HG03175 (cell line): Measurements from ENCODE around the gene CPNE9.

Source experiments
- ATAC-seq: cut with Tn5 transposase; IDR thresholded peaks from one replicate; pipeline ENCODE4 v1.9.1; 2021; ENCODE audit warnings: mild to moderate bottlenecking, moderate library complexity; ENCODE audit not compliant: unreplicated experiment

CPNE9 gene

DNA sequence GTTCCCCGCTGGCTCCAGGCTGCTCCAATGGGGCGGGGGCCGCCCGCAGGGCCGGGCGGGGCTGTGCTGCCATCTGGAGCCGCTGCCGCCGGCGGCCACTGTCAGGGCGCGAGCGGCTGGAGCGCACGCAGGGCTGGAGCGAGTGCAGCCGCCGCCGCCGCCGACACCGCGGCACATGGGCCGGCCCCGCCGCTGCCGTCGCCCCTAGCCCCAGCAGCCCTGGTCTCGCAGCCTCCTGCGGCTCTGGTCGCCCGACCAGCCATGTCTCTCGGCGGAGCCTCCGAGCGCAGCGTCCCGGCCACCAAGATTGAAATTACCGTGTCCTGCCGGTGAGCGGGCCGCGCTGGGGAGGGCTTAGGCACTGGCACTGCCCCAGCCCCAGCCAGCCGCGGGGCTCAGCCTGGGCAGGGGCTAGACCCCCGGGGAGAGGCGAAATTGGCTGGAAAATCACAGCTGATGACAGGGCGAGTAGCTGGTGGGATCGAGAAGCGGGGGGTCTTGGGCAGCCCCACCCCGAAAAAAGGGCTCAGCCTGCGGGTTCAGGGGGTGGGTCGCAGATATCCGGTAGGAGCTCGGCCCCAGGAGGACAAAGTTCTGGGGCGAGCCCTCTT, at the start of gene CPNE9:
TSS of gene CPNE9 (plus strand) at position 98 of the 611 bp plus-strand sequence. CDS start at position 262, 164 bp downstream.
- ATAC-seq: no peak

DNA sequence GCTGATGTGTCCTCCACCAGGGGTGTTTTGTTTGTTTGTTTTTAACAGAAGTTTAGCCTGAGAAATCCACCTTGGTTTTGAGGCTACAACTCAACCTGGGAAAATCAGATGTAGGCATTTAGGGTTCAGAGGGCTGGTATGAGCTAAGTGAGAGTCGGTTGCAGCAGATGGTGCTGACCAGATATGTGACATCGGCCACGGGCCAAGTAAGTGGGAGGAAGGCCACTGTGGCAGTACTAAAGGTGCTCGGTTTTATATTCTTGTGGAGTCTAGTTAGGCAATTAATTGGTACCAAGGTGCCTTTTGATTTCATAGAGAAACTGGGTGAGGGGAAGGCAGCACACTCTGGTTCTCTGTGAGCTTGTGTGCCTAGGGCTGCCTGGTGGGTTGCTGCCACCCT, 43.8 kb upstream of the CPNE9 start:
- no peak for ATAC-seq

- no peak for ATAC-seq
Measured at GRCh38 chr3:9660972-9661371, 42.7 kb upstream of the CPNE9 start.

DNA sequence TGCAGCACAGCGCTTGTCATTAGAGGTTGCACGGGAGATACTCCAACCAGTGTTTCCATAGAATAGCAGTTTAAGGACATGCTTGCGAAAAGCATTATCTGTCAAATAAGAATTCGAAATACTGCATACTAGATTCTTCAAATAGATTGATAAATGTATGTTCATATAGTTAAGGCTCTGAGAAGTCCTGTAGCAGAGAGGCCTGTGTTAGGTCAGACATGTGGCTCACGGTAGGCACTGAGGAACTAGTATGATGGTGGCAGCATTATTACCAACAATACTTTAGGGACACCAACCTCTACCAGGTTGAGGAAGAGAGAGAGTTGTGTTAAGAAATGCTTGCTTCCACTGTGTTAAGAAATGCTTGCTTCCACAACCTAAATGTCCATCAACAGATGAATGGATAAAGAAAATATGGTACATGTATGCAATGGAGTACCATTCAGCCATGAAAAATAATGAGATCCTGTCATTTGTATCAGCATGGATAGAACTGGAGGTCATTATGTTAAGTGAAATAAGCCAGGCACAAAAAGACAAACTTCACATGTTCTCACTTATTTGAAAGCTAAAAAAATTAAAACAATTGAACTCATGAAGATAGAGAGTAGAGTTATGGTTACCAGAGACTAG, 39.4 kb upstream of the CPNE9 start:
- no peak for ATAC-seq

DNA sequence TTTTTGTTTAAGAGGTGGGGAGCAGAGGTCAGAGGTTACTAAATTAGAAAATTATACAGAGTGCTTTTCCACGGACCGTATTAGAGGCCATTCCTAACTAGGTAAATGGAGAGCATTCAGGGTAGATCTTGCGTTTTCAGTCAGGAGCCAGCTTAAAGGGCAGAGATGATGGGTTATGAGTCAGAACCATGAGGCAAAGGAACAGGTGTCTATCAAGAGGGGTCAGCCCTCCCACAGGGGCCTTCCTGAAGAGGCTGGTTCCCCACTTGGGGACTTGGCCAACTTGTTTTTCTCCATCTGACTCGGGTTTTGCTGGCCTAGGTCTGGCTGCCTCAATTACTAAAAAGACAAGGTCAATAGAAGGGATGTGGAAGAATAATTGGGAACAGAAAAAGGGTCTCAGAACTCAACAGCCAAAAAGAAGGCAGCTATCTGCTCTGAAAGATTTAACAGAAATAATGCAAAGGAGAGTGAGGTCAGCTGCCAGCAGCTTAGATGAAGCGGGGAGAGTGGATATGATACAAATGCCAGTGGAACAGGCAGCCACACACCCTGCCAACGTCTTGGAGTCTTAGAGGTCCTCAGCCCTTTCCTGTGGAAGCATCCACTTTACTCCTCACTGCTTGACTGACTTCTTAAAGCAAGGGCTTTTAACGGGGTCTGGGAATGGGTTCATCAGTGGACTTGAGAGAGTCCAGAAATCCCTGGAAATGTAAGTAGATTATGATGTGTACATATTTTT, 36.8 kb upstream of the CPNE9 start:
- ATAC-seq: no peak

- no peak for ATAC-seq
Measured at GRCh38 chr3:9669277-9669676, 34.4 kb upstream of the CPNE9 start.

GRCh38 chr3:9669720-9670432, 33.8 kb upstream of the CPNE9 start:
- no peak for ATAC-seq

DNA sequence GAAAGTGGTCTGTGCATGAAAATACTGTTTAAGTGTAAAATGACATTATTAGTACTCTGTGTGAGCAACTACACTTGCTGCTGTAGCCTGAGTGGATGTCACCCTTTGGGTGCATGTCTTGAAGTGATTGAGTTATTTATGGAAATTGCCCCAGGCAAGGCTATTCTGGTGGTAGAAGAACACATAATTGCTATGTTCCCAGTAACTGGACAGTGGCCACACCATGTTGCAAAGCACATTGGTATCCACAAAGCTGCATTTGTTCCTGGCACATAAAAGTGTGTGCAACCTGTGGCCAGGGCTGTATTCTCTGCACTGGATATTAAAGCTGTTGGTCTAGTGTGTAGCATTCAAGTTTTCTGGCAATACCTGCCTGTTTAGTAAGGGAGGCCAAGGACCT, 30.6 kb upstream of the CPNE9 start:
- ATAC-seq: no peak

- ATAC-seq: no peak
Measured at GRCh38 chr3:9673752-9674151, 29.9 kb upstream of the CPNE9 start.

DNA sequence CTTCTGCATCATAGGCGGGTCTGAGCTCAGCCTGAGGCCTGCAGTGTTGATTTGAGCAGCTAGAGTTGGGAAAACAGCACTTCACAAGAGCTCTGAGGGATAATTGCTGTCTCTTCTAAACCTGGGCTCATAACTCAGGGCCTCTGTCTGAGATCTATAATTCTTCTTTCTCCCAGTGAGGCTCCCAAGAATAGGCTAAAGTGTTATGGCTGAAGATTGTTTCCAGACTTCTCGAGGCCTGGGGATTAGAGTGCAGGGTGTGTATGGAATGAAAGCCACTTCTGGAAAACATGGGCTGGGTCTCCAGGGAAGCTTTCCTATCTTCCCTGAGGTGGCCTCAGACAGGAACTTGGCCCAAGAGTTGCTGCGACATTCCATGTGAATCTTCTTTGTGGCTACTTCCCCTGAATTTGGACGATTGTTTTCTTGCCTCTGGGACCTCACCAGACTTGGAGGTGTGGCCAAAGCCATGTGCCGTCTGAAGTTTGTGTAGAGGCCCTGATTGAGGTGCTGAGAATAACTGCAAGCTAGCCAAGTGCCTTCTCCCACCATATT, 27.8 kb upstream of the CPNE9 start:
- no peak for ATAC-seq

DNA sequence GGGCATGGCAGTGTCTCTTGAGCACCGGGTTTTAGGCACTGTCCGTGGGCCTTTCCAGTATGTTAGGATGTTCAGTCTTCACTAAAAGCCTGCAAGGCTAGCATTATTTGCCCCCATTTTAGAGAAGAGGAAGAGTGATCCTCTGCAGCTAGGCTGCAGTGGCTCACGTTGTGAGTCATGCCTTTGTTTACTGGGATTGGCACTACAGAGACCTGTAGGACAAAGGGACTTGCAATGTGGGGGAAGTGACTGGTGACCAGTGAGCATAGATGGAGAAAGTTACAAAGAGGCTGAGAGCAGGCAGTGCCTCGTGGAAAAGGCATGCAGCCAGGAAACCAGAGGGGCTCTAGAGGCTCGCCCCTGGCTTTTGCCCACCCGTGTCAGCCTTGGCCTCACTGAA, 26.8 kb upstream of the CPNE9 start:
- no peak for ATAC-seq

GRCh38 chr3:9678493-9678892, 25.1 kb upstream of the CPNE9 start:
- no peak for ATAC-seq

- no peak for ATAC-seq
Measured at GRCh38 chr3:9679476-9680080, 24.1 kb upstream of the CPNE9 start.

- ATAC-seq: no peak
Measured at GRCh38 chr3:9681011-9681722, 22.5 kb upstream of the CPNE9 start.

DNA sequence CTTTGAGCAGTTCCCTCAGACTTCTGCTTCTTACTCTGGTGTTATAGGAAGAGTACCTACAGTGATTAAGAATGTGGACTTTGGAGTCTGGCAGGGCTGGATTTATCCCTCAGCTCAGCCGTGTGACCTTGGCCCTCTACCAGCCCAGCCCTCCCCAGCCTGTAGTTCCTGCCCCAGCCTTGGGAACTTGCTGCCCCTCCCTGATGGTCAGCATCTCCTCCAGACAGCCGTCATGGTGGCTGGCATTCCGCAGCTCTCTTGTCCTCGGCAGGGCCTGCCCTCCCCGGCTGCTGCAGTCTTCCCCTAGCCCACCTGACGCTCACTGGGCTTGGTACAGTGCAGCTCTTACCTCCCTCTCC, 21.9 kb upstream of the CPNE9 start:
- no peak for ATAC-seq

DNA sequence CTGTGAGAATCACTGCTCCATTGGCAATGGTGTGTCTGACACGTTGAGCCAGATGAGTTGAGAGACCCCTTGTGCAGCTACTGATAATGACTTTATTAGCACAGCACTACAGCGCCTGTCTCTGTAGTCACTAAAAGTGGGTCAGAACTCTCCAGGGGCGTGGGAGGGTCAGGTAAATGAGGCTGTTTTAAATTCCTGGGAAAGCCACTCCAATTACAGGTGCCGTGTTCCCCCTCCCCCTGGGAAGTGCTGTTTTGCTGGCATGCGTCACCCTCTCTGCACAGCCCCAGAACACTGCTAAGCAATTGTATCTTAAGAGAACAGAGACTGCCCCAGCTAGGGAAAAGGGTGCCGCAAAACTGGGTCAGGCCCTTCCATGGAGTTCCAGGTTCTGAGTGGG, 21.5 kb upstream of the CPNE9 start:
- no peak for ATAC-seq

GRCh38 chr3:9683426-9683825, 20.2 kb upstream of the CPNE9 start:
- no peak for ATAC-seq

DNA sequence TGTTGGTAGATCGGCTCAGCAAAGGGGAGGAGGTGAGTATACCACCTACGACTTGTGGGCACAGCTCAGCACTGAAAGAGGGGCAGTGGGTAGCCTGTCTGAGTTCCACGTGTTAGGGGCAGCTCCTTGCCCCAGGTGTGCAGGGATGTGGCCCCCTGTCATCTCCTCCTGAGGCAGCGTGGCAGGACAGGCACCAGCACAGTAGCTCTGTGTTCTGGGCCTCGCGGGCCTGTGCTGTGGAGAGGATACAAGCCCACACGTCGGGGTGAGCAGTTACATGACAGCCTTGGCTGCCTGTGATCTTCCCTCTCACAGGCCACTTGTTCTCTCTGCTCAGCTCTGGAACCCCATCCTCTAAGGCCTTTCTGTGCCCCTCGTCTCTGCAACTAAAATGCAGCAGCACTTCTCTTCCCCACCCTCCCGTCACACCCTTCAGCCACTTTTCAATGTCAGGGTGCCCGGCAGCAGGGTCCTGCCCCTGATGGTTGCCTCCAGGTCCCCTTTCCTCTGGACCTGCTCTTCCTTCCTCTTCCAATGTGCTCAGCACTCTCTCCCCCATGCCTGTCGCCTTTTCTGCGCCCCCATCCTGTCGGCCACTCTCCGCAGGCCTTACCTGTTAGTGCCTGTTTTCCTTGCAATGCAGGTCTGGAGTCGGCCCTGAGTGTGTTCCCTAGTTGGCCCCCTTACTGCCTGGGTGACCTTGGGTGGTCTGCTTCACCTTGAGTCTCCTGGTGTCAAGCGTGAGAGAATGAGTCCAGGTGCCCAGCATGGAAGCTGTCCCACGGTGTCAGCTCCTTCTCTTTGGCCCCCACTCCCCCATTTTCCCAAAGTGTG, 18.2 kb upstream of the CPNE9 start:
- no peak for ATAC-seq

DNA sequence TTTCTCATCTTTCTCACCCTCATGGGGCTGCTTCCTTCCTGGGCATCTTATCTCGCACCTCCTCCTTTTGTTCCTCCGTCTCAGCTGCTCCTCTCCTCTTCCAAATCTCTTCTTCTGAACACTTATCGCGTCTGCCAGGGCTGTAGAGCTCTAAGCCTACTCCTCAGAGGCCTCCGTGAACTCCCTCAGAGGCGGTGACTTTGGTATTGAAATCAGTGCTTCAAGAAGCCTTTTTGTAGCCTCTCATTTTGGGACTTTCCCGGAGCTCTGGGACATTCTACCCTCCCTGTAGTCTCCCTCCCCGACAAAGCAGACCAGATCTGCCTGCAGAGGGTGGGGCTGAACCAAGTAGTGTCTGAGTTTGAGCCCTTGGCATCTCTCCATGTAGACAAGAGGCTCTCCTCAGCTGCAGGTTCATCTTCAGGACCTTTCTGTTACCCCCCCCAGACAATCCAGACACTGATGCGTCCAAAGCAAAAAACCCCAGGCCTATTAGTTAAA, 17.5 kb upstream of the CPNE9 start:
- no peak for ATAC-seq
